ENCODE data around the gene BRINP3.

Gene BRINP3

DNA sequence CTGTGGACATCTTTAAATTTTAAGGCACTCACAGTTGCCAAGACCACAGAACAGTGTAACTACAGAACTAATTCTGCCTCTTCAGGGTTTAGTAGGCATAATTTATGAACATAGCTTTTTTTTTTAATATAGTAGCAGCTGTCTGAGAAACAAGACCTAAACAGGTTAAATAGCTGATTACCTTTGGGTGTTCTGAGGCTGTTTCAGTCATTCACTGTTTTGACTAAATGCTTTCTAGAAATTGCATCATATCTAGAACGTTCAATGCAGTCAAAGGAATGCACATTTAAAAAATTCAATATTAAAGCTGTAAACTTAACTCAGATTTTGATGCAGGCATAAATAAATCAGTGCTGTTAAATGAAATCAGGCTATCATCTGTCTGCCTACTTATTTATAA lies 101.6 kb downstream of the BRINP3 start:
- Histone ChIP-seq H3K4me3 (ENCODE audit: low read length) (no peak overlapping the region), H3K9me3 (ENCODE audit: control insufficient read depth, low read depth, low read length) (no peaks in the 10 kb centered on the region), H3K27me3 (ENCODE audit: control insufficient read depth, insufficient read depth, low read length) (no peaks in the 10 kb centered on the region), H3K36me3 (ENCODE audit: control insufficient read depth, low read depth, low read length) (no peaks in the 10 kb centered on the region), H3K27ac (ENCODE audit: low read length) (no peak overlapping the region), H3K4me1 (ENCODE audit: control insufficient read depth, low read depth, low read length) (no peaks in the 10 kb centered on the region), H3K9ac (ENCODE audit: low read length) (no peak overlapping the region)

DNA sequence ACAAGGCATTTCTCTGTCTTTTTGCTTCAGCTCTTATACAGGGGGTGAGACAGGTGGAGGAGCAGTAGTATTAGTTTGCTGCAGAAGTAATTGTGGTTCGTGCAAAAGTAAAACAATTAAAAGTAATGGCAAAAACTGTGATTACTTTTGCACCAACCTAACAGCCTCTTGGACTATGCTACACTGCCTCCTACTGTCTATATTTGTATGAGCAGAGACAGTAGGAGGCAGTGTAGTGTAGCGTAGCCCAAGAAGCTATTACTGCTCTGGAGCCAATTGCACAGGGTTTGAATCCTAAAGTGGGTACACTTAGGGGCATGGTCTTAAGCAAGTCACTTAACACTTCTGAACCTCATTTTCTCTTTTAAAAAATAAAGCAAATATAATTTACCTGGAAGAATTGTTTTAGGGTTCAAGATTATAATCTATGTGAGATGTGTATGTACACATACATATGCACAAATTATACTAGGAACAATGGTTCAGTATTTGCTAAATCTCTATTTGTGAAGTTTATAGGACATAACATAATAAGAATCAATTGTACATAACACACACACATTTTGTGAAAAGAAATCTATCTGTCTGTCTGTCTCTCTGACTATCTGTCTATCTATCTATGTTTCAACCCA lies 103.8 kb downstream of the BRINP3 start:
- Histone ChIP-seq H3K9me3 (ENCODE audit: control insufficient read depth, low read depth, low read length) (no peaks in the 10 kb centered on the region), H3K4me3 (ENCODE audit: low read length) (no peak overlapping the region), H3K36me3 (ENCODE audit: control insufficient read depth, low read depth, low read length) (no peaks in the 10 kb centered on the region), H3K27me3 (ENCODE audit: control insufficient read depth, insufficient read depth, low read length) (no peaks in the 10 kb centered on the region), H3K4me1 (ENCODE audit: control insufficient read depth, low read depth, low read length) (no peaks in the 10 kb centered on the region), H3K9ac (ENCODE audit: low read length) (no peak overlapping the region), H3K27ac (ENCODE audit: low read length) (no peak overlapping the region)

DNA sequence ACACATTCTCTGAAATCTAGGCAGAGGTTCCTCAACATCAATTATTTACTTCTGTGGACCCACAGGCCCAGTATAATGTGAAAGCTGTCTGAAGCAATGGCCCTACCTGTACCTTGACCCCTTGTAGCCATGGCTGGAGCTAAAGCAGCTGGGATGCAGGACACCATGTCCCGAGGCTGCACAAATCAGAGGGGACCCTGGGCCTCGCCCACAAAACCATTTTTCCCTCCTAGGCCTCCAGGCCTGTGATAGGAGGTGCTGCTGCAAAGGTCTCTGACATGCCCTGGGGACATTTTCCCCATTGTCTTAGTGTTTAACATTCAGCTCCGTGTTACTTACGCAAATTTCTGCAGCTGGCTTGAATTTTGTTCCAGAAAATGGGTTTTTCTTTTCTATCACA lies 110.5 kb downstream of the BRINP3 start:
- Histone ChIP-seq H3K27ac (ENCODE audit: low read length) (no peak overlapping the region), H3K4me3 (ENCODE audit: low read length) (no peak overlapping the region), H3K27me3 (ENCODE audit: control insufficient read depth, insufficient read depth, low read length) (no peaks in the 10 kb centered on the region), H3K4me1 (ENCODE audit: control insufficient read depth, low read depth, low read length) (no peaks in the 10 kb centered on the region), H3K9ac (ENCODE audit: low read length) (no peak overlapping the region), H3K9me3 (ENCODE audit: control insufficient read depth, low read depth, low read length) (no peaks in the 10 kb centered on the region), H3K36me3 (ENCODE audit: control insufficient read depth, low read depth, low read length) (no peaks in the 10 kb centered on the region)

DNA sequence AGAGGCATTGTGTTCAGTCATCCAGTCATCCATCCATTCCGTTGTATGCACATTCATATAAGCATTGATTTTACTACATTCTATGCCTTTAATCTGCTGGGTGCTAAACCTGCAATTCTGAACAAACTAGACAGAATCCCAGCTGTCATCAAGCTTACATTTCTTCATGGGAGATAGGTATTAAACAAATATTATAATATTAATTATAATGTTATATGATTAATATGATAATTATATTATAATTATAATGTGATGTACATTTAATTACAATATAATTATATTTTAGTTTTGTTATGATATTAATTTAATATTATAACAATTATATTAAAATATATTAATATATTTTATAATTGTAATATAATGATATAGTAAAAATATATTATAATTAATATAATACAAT lies 112.4 kb downstream of the BRINP3 start:
- Histone ChIP-seq H3K4me1 (ENCODE audit: control insufficient read depth, low read depth, low read length) (no peaks in the 10 kb centered on the region), H3K9ac (ENCODE audit: low read length) (no peak overlapping the region), H3K4me3 (ENCODE audit: low read length) (no peak overlapping the region), H3K36me3 (ENCODE audit: control insufficient read depth, low read depth, low read length) (no peaks in the 10 kb centered on the region), H3K27ac (ENCODE audit: low read length) (no peak overlapping the region), H3K27me3 (ENCODE audit: control insufficient read depth, insufficient read depth, low read length) (no peaks in the 10 kb centered on the region), H3K9me3 (ENCODE audit: control insufficient read depth, low read depth, low read length) (no peaks in the 10 kb centered on the region)

DNA sequence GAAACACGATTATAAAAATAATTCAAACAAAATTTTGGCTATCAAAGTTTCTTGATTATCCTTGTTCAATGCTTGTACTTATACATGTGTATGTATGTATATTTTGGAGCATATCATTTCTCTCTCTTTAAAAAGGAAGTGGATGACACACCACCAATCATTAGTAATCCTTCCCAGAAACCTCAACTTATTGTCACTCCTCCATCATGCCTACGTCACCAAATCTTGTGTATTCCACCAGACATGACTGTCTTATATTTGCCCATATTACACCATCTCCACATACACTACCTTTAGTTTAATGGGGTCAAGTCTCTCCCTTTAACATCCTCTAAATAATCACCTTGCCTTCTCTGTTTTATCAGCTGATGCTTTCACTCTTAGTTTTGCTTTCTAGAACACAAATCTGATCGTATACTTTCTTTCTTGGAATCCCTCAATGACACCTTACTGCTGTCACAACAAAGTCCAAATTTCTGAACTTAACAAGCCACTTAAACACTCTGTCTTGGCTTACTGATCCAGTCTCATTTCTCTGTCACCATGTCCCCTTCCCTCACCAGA lies 124.0 kb downstream of the BRINP3 start:
- Histone ChIP-seq H3K4me1 (ENCODE audit: control insufficient read depth, low read depth, low read length) (no peaks in the 10 kb centered on the region), H3K36me3 (ENCODE audit: control insufficient read depth, low read depth, low read length) (no peaks in the 10 kb centered on the region), H3K4me3 (ENCODE audit: low read length) (no peak overlapping the region), H3K27me3 (ENCODE audit: control insufficient read depth, insufficient read depth, low read length) (no peaks in the 10 kb centered on the region), H3K9me3 (ENCODE audit: control insufficient read depth, low read depth, low read length) (no peaks in the 10 kb centered on the region), H3K9ac (ENCODE audit: low read length) (no peak overlapping the region), H3K27ac (ENCODE audit: low read length) (no peak overlapping the region)

DNA sequence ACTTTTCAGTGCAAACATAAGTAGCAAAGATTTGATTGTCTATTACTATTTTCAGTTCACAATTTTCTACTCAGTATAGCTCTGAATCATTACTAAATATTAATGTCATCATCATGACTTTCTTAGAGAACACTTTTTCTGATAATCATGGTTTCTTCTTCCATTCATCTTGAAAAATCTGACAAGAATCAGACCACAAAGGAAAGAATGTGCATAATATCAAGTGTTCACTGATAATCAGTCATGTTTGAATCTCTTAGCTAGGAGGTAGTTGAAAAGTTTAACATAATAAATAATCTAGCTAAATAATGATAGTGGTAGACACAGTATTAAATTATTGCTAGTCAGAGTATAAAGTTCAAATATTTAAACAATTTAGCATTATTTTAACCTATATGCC lies 133.2 kb downstream of the BRINP3 start:
- Histone ChIP-seq H3K27me3 (ENCODE audit: control insufficient read depth, insufficient read depth, low read length) (no peaks in the 10 kb centered on the region), H3K27ac (ENCODE audit: low read length) (no peak overlapping the region), H3K4me3 (ENCODE audit: low read length) (no peak overlapping the region), H3K9me3 (ENCODE audit: control insufficient read depth, low read depth, low read length) (no peaks in the 10 kb centered on the region), H3K4me1 (ENCODE audit: control insufficient read depth, low read depth, low read length) (no peaks in the 10 kb centered on the region), H3K9ac (ENCODE audit: low read length) (no peak overlapping the region), H3K36me3 (ENCODE audit: control insufficient read depth, low read depth, low read length) (no peaks in the 10 kb centered on the region)

DNA sequence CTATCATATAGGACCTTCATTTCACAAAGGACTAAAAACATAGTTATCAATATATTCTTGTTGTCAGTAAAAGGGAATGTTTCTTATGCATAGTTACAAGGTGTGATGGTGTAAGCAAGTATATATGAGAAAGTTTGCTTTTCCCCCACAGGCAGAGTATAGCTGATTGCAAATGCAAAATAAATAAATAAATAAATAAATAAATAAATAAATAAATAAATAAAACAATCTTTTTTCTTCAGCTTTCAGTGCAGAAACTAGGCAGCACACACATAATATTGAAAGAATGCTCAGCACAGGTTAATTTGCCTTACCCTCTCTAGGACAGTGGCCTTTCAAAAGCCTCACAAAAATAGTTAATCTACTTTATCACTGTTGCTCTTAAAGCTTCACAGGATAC lies 138.8 kb downstream of the BRINP3 start:
- Histone ChIP-seq H3K27me3 (ENCODE audit: control insufficient read depth, insufficient read depth, low read length) (no peaks in the 10 kb centered on the region), H3K9me3 (ENCODE audit: control insufficient read depth, low read depth, low read length) (no peaks in the 10 kb centered on the region), H3K36me3 (ENCODE audit: control insufficient read depth, low read depth, low read length) (no peaks in the 10 kb centered on the region), H3K4me1 (ENCODE audit: control insufficient read depth, low read depth, low read length) (no peaks in the 10 kb centered on the region), H3K4me3 (ENCODE audit: low read length) (no peak overlapping the region), H3K27ac (ENCODE audit: low read length) (no peak overlapping the region), H3K9ac (ENCODE audit: low read length) (no peak overlapping the region)

DNA sequence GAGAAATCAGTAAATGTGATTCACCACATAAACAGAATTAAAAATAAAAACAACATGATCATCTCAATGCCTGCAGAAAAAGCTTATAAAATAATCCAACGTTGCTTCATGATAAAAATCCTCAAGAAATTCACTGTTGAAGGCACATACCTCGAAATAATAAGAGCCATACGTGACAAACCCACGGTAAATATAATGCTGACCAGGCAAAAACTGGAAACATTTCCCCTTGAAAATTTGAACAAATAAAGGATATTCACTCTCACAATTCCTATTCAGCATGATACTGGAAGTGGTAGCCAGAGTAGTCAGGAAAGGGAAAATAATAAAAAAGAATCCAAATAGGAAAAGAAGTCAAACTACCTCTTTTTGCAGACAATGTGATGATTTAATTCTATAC lies 148.8 kb downstream of the BRINP3 start:
- Histone ChIP-seq H3K4me3 (ENCODE audit: low read length) (no peak overlapping the region), H3K9ac (ENCODE audit: low read length) (no peak overlapping the region), H3K27me3 (ENCODE audit: control insufficient read depth, insufficient read depth, low read length) (no peaks in the 10 kb centered on the region), H3K36me3 (ENCODE audit: control insufficient read depth, low read depth, low read length) (no peaks in the 10 kb centered on the region), H3K4me1 (ENCODE audit: control insufficient read depth, low read depth, low read length) (no peaks in the 10 kb centered on the region), H3K27ac (ENCODE audit: low read length) (no peak overlapping the region), H3K9me3 (ENCODE audit: control insufficient read depth, low read depth, low read length) (no peaks in the 10 kb centered on the region)

DNA sequence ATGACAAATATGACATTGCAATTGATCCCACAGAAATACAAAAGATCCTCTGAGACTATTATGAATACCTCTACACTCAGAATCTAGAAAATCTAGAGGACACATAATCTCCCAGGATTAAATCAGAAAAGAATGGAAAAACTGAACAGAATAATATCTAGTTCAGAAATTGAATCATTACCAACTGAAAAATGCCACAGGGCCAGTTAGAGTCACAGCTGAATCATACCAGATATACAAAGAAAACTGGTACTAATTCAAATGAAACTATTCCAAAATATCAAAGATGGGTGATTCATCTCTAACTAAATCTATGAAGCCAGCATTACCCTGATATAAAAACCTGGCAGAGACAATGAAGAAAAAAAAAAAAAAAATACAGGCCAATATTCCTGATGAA lies 149.3 kb downstream of the BRINP3 start:
- no peaks in the 10 kb centered on the region for H3K4me1 ChIP-seq (ENCODE audit: control insufficient read depth, low read depth, low read length)
- no peaks in the 10 kb centered on the region for H3K36me3 ChIP-seq (ENCODE audit: control insufficient read depth, low read depth, low read length)
- H3K9me3 ChIP-seq (ENCODE audit: control insufficient read depth, low read depth, low read length): no peaks in the 10 kb centered on the region
- H3K4me3 ChIP-seq (ENCODE audit: low read length): no peak overlapping the region
- H3K9ac ChIP-seq (ENCODE audit: low read length): no peak overlapping the region
- H3K27ac ChIP-seq (ENCODE audit: low read length): no peak overlapping the region
- H3K27me3 ChIP-seq (ENCODE audit: control insufficient read depth, insufficient read depth, low read length): no peaks in the 10 kb centered on the region

DNA sequence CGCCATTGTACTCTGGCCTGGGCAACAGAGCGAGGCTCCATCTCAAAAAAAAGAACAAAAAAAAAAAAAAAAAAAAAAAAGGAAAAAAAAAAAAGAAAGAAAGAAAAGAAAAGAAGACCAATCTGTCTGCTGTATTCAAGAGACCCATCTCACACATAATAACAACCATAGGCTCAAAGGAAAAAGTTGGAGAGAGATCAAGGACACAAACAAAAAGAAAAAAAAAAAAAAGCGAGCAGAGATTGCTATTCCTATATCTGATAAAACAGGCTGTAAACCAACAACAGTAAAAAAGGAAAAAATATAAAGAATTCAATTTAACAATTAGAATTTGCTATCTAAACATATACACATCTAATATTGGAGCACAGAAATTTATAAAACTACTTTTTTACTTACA lies 150.4 kb downstream of the BRINP3 start:
- Histone ChIP-seq H3K27me3 (ENCODE audit: control insufficient read depth, insufficient read depth, low read length) (no peaks in the 10 kb centered on the region), H3K4me1 (ENCODE audit: control insufficient read depth, low read depth, low read length) (no peaks in the 10 kb centered on the region), H3K27ac (ENCODE audit: low read length) (no peak overlapping the region), H3K9me3 (ENCODE audit: control insufficient read depth, low read depth, low read length) (no peaks in the 10 kb centered on the region), H3K36me3 (ENCODE audit: control insufficient read depth, low read depth, low read length) (no peaks in the 10 kb centered on the region), H3K9ac (ENCODE audit: low read length) (no peak overlapping the region), H3K4me3 (ENCODE audit: low read length) (no peak overlapping the region)

DNA sequence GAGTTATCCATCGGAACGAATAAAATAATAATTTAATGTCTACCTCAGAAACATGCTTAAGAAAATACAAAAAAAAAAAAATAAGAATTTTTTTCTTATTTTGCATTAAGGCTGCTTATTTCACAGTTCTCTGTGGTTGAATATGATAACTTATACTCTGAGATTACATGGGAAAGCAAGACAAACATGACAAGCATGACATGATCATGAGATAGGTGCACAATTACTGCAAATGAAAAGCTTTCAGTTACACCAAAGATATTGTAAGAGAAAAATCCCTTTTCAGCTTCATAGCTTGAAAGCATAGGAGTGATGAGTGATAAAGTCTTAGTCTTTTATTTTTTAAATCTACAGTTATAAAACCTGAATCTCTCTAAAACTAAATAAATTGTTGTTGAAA lies 154.1 kb downstream of the BRINP3 start:
- Histone ChIP-seq H3K4me1 (ENCODE audit: control insufficient read depth, low read depth, low read length) (no peaks in the 10 kb centered on the region), H3K4me3 (ENCODE audit: low read length) (no peak overlapping the region)

DNA sequence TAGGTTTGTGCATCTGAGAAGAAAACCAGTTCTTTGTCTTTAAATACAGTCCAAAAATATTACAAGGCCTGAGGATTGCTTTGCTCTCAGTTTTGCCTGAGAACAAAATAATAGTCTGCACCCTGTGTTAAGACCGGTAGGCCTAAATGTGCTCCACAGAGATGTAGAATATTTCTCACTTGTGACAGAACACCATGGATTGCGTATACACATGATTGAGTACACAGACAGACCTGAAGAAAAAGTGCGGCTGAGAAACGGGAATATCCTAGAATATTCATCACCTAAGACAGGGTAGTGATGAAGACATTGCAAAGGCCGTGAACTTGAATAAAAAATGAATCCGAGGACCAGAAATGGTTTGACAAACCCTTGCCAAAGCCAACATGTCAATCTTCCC lies 155.4 kb downstream of the BRINP3 start:
- Histone ChIP-seq H3K36me3 (ENCODE audit: control insufficient read depth, low read depth, low read length) (no peaks in the 10 kb centered on the region), H3K9ac (ENCODE audit: low read length) (no peak overlapping the region), H3K4me1 (ENCODE audit: control insufficient read depth, low read depth, low read length) (no peaks in the 10 kb centered on the region), H3K27me3 (ENCODE audit: control insufficient read depth, insufficient read depth, low read length) (no peaks in the 10 kb centered on the region), H3K27ac (ENCODE audit: low read length) (no peak overlapping the region), H3K9me3 (ENCODE audit: control insufficient read depth, low read depth, low read length) (no peaks in the 10 kb centered on the region), H3K4me3 (ENCODE audit: low read length) (no peak overlapping the region)

More for the DNA sequence above, 154.1 kb downstream of the BRINP3 start:
- Histone ChIP-seq H3K27ac (ENCODE audit: low read length) (no peak overlapping the region), H3K36me3 (ENCODE audit: control insufficient read depth, low read depth, low read length) (no peaks in the 10 kb centered on the region), H3K9ac (ENCODE audit: low read length) (no peak overlapping the region), H3K27me3 (ENCODE audit: control insufficient read depth, insufficient read depth, low read length) (no peaks in the 10 kb centered on the region), H3K9me3 (ENCODE audit: control insufficient read depth, low read depth, low read length) (no peaks in the 10 kb centered on the region)
